Measurements from ENCODE around the gene MAP3K13.

Gene MAP3K13

DNA sequence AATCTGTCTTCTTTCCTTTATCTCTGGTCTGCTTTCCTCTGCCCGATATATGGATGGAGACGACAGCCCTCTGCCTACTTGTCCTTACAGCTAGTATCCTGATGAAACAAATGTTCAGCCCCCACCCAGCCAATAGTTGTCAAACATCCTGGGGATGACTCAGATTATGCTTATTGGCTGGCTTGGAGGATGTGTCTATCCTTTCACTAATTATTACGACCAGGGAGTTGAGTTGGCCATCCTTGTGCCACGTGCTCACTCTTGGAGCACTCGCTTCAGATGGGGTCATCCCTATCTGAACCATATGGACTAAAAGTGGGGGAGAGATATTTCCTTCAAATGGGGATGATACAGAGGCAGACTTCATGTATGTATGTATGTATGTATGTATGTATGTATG is 6.4 kb upstream of the MAP3K13 start:
- H2AFZ ChIP-seq (ENCODE audit: low read depth, low read length), result no peak overlapping the region
- H3K27me3 ChIP-seq (ENCODE audit: insufficient read depth, low read length, poor library complexity), result no peaks in the 10 kb centered on the region
- no peaks in the 10 kb centered on the region for H3K9me3 ChIP-seq (ENCODE audit: insufficient read depth, low read length, severe bottlenecking)
- H3K36me3 ChIP-seq (ENCODE audit: insufficient read depth, low read length), result no peaks in the 10 kb centered on the region
- no peak overlapping the region for H3K4me3 ChIP-seq (ENCODE audit: low read depth in 1 of 2, low read length in 2 of 2)
- H3K9ac ChIP-seq (ENCODE audit: low read depth, low read length), result no peak overlapping the region
- no peak overlapping the region for H3K4me2 ChIP-seq (ENCODE audit: insufficient read depth, low read length)
- no peaks in the 10 kb centered on the region for H3K79me2 ChIP-seq (ENCODE audit: insufficient read depth, low read length)
- TF ChIP-seq EZH2 (IDR thresholded peaks at IDR 0.05; ENCODE audit: borderline replicate concordance, low read depth, low read length, severe bottlenecking), result no peak
- TF ChIP-seq, protein P1, sequence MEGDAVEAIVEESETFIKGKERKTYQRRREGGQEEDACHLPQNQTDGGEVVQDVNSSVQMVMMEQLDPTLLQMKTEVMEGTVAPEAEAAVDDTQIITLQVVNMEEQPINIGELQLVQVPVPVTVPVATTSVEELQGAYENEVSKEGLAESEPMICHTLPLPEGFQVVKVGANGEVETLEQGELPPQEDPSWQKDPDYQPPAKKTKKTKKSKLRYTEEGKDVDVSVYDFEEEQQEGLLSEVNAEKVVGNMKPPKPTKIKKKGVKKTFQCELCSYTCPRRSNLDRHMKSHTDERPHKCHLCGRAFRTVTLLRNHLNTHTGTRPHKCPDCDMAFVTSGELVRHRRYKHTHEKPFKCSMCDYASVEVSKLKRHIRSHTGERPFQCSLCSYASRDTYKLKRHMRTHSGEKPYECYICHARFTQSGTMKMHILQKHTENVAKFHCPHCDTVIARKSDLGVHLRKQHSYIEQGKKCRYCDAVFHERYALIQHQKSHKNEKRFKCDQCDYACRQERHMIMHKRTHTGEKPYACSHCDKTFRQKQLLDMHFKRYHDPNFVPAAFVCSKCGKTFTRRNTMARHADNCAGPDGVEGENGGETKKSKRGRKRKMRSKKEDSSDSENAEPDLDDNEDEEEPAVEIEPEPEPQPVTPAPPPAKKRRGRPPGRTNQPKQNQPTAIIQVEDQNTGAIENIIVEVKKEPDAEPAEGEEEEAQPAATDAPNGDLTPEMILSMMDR (IDR thresholded peaks at IDR 0.05; ENCODE audit: borderline replicate concordance, extremely low read depth, low read length, poor library complexity, severe bottlenecking), result no peak
- H4K20me1 ChIP-seq (ENCODE audit: insufficient read depth, low read length), result no peaks in the 10 kb centered on the region
- no peaks in the 10 kb centered on the region for H3K4me1 ChIP-seq (ENCODE audit: insufficient read depth, low read length)
- ATAC-seq (ENCODE audit: insufficient read depth, low read depth) (no peak), DNase-seq (no peak)
- no peak overlapping the region for H3K27ac ChIP-seq (ENCODE audit: low read length)

DNA sequence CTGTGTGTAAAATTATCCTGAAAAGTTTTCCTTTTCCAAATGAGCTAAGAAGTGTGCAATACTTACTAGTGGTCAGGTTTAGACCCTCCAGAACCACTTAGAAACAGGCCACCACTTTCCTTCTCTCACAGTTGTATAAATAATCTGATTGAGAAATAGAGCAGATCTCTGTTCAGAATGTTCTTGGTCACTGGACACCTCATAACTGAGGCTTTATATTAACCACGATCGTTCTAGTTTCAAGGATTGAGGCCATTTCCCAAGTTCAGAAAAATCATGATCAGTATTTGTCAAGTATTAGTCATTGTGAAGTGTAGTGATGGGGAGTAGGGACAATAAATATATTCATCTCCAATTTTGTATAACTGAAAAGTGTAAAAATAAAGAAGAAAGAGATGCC is 1.0 kb upstream of the MAP3K13 start:
- Histone ChIP-seq H3K27me3 (ENCODE audit: insufficient read depth, low read length, poor library complexity) (peaks cover 15% of the 10 kb centered on the region), H3K4me1 (ENCODE audit: insufficient read depth, low read length) (no peaks in the 10 kb centered on the region), H3K27ac (ENCODE audit: low read length) (no peak overlapping the region), H3K36me3 (ENCODE audit: insufficient read depth, low read length) (no peaks in the 10 kb centered on the region), H3K9ac (ENCODE audit: low read depth, low read length) (no peak overlapping the region), H3K9me3 (ENCODE audit: insufficient read depth, low read length, severe bottlenecking) (no peaks in the 10 kb centered on the region), H3K4me2 (ENCODE audit: insufficient read depth, low read length) (no peak overlapping the region), H3K4me3 (ENCODE audit: low read depth in 1 of 2, low read length in 2 of 2) (no peak overlapping the region), H4K20me1 (ENCODE audit: insufficient read depth, low read length) (no peaks in the 10 kb centered on the region), H2AFZ (ENCODE audit: low read depth, low read length) (no peak overlapping the region), H3K79me2 (ENCODE audit: insufficient read depth, low read length) (no peaks in the 10 kb centered on the region)
- DNase-seq (no peak), ATAC-seq (ENCODE audit: insufficient read depth, low read depth) (no peak)
- no peak for TF ChIP-seq EZH2 (IDR thresholded peaks at IDR 0.05; ENCODE audit: borderline replicate concordance, low read depth, low read length, severe bottlenecking)
- TF ChIP-seq, protein P1 (IDR thresholded peaks at IDR 0.05; ENCODE audit: borderline replicate concordance, extremely low read depth, low read length, poor library complexity, severe bottlenecking), result no peak

DNA sequence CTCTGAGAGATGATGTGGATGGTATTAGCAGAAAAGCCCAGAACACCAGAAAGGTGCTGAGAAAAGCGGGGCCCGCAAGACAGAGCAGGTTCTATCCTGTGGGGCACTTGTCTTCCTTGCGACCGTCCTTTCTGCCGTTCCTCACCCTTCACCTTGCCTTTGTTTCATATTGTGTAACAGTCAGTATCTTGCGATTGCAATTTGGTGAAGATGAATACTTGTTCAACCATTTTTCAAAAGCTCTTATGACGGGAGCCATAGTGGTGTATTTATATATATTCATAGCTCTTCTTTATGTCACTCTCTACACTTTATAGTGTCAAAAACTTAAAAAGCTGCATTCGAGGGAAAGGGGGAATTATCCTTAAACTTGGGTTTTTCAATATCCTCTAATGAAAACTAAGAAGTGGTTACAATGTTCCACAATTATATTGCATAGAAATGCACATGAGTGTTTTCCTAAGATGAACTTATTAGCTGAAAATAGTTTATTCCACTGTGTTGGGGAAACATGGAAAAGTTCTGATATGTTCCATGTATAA is 797 bp downstream of the MAP3K13 start:
- H3K4me3 ChIP-seq (ENCODE audit: low read depth in 1 of 2, low read length in 2 of 2), result no peak overlapping the region

More for the DNA sequence above, 797 bp downstream of the MAP3K13 start:
- no peak overlapping the region for H2AFZ ChIP-seq (ENCODE audit: low read depth, low read length)
- no peak for ATAC-seq (ENCODE audit: insufficient read depth, low read depth)
- H3K4me1 ChIP-seq (ENCODE audit: insufficient read depth, low read length), result no peaks in the 10 kb centered on the region
- no peak overlapping the region for H3K27ac ChIP-seq (ENCODE audit: low read length)
- no peak for DNase-seq
- peaks cover 15% of the 10 kb centered on the region for H3K27me3 ChIP-seq (ENCODE audit: insufficient read depth, low read length, poor library complexity)
- H3K9me3 ChIP-seq (ENCODE audit: insufficient read depth, low read length, severe bottlenecking), result no peaks in the 10 kb centered on the region
- no peaks in the 10 kb centered on the region for H3K36me3 ChIP-seq (ENCODE audit: insufficient read depth, low read length)
- no peak overlapping the region for H3K9ac ChIP-seq (ENCODE audit: low read depth, low read length)
- no peaks in the 10 kb centered on the region for H4K20me1 ChIP-seq (ENCODE audit: insufficient read depth, low read length)
- TF ChIP-seq, protein P1 (IDR thresholded peaks at IDR 0.05; ENCODE audit: borderline replicate concordance, extremely low read depth, low read length, poor library complexity, severe bottlenecking), result no peak
- no peak for TF ChIP-seq EZH2 (IDR thresholded peaks at IDR 0.05; ENCODE audit: borderline replicate concordance, low read depth, low read length, severe bottlenecking)
- H3K79me2 ChIP-seq (ENCODE audit: insufficient read depth, low read length), result no peaks in the 10 kb centered on the region
- no peak overlapping the region for H3K4me2 ChIP-seq (ENCODE audit: insufficient read depth, low read length)

Data from DND-41 (cell line).